CD8-positive, alpha-beta memory T cell (primary cell): ENCODE measurements around the gene CACNA1C. TPM values are rescaled to one million over a fixed set of nuclear protein-coding genes. Genes with fewer than 3 reads are reported as not detected.
A peak's percentile ranks its signal among the peaks of the same experiment; 100 is the strongest.

Experiments used
- CTCF ChIA-PET: fragments of 350-600 bp; sonication (Branson Sonifier 250); formaldehyde crosslinking; loops from one replicate; lab custom pipeline; 2021; ENCODE audit warnings: antibody characterized with exemption; lab: Charles Lee
- POLR2A ChIA-PET: fragments of 350-600 bp; sonication (Branson Sonifier 250); formaldehyde crosslinking; loops from one replicate; lab custom pipeline; 2021; ENCODE audit warnings: antibody characterized with exemption; lab: Charles Lee
- DNase-seq, 5 donors: peaks; one replicate each; pipeline versions ENCODE4 v3.0.0 to v3.0.0-alpha.2; 2020 to 2022; ENCODE audit warnings: mixed read lengths in 1 of 5
- H3K27ac ChIP-seq: one replicate; pipeline ENCODE4 v1.7.0; 2013; ENCODE audit warnings: low read depth, mild to moderate bottlenecking, low read length, moderate library complexity
- H3K27me3 ChIP-seq: 2 replicates; pipeline ENCODE4 v1.7.0; 2013; ENCODE audit warnings: low read length, mild to moderate bottlenecking; ENCODE audit not compliant: insufficient read depth, poor library complexity, severe bottlenecking
- H3K36me3 ChIP-seq: 2 replicates; pipeline ENCODE4 v1.7.0; 2013; ENCODE audit warnings: mild to moderate bottlenecking, low read length, moderate library complexity; ENCODE audit not compliant: insufficient read depth
- H3K4me1 ChIP-seq: 2 replicates; pipeline ENCODE4 v1.7.0; 2013; ENCODE audit warnings: mild to moderate bottlenecking, low read length, moderate library complexity; ENCODE audit not compliant: insufficient read depth
- H3K4me3 ChIP-seq: 2 replicates; pipeline ENCODE4 v1.7.0; 2013; ENCODE audit warnings: mild to moderate bottlenecking, low read length
- H3K9me3 ChIP-seq: 2 replicates; pipeline ENCODE4 v1.7.0; 2013; ENCODE audit warnings: mild to moderate bottlenecking, low read length
- H3K27ac Mint-ChIP-seq, 8 donors: one replicate each; pipeline ENCODE4 v1.8.0; 2020 to 2021; ENCODE audit warnings: mixed read lengths in 8 of 8, mild to moderate bottlenecking in 6 of 8, inconsistent platforms in 3 of 8, moderate library complexity in 3 of 8
- H3K27me3 Mint-ChIP-seq, 2 donors: one replicate each; pipeline ENCODE4 v1.8.0; 2020 to 2021; ENCODE audit warnings: mixed read lengths in 2 of 2, mild to moderate bottlenecking in 1 of 2, moderate library complexity in 1 of 2
- H3K36me3 Mint-ChIP-seq, 3 donors: one replicate each; pipeline ENCODE4 v1.8.0; 2020 to 2021; ENCODE audit warnings: mixed read lengths in 3 of 3, inconsistent platforms in 1 of 3, mild to moderate bottlenecking in 1 of 3
- H3K4me1 Mint-ChIP-seq, 3 donors: one replicate each; pipeline ENCODE4 v1.8.0; 2020 to 2021; ENCODE audit warnings: mixed read lengths in 3 of 3, inconsistent platforms in 1 of 3, mild to moderate bottlenecking in 1 of 3
- H3K4me3 Mint-ChIP-seq, 7 donors: one replicate each; pipeline ENCODE4 v1.8.0; 2020 to 2021; ENCODE audit warnings: mixed read lengths in 7 of 7, mild to moderate bottlenecking in 6 of 7, moderate library complexity in 4 of 7, inconsistent platforms in 2 of 7
- H3K9me3 Mint-ChIP-seq, 5 donors: one replicate each; pipeline ENCODE4 v1.8.0; 2020 to 2022; ENCODE audit warnings: mixed read lengths in 5 of 5, mild to moderate bottlenecking in 3 of 5, moderate library complexity in 2 of 5, inconsistent platforms in 1 of 5
- polyA plus RNA-seq: library from polyadenylated mRNA; unstranded; fragments of 300-500 nt; fragmentation: Illumina TruSeq; gene quantifications from one replicate; pipeline ENCODE4 v1.2.3, GENCODE V29; 2021
- total RNA-seq, 2 experiments: library from RNA; stranded (reverse); gene quantifications; one replicate each; pipeline ENCODE4 v1.2.3, GENCODE V29; 2021

The CACNA1C gene
- total and polyA plus RNA-seq, 3 experiments from 2014 or later, result 0.04 to 0.10 (median 0.04) TPM

GRCh38 chr12:2043054-2043453 lies 9.7 kb upstream of the CACNA1C start:
- CTCF ChIA-PET, result no interaction called here
- Mint-ChIP-seq H3K9me3 (no peaks in the 10 kb centered on the region), H3K36me3 (no peaks in the 10 kb centered on the region), H3K27ac (no peak overlapping the region), H3K4me3 (no peak overlapping the region), H3K27me3 (peaks cover 19 to 68% of the 10 kb centered on the region in 2 donors), H3K4me1 (no peaks in the 10 kb centered on the region)
- POLR2A ChIA-PET, result no interaction called here
- Histone ChIP-seq H3K27me3 (no peaks in the 10 kb centered on the region), H3K36me3 (no peaks in the 10 kb centered on the region), H3K4me3 (no peak overlapping the region), H3K9me3 (no peaks in the 10 kb centered on the region), H3K27ac (no peak overlapping the region), H3K4me1 (no peaks in the 10 kb centered on the region)
- no peak for DNase-seq

- H3K27ac Mint-ChIP-seq, result no peak overlapping the region
- H3K4me3 Mint-ChIP-seq, result no peak overlapping the region
- no peaks in the 10 kb centered on the region for H3K4me1 Mint-ChIP-seq
- Histone ChIP-seq H3K36me3 (no peaks in the 10 kb centered on the region), H3K27ac (no peak overlapping the region), H3K27me3 (no peaks in the 10 kb centered on the region), H3K9me3 (no peaks in the 10 kb centered on the region), H3K4me3 (no peak overlapping the region), H3K4me1 (no peaks in the 10 kb centered on the region)
- POLR2A ChIA-PET, result no interaction called here
- CTCF ChIA-PET, result interaction anchor here (2.4 kb wide), 1 partner anchor 10 kb away, joined by 6 read pairs; no protein-coding TSS in a partner anchor
- H3K27me3 Mint-ChIP-seq, result peaks cover 19 to 67% of the 10 kb centered on the region in 2 donors
- H3K36me3 Mint-ChIP-seq, result no peaks in the 10 kb centered on the region
- no peak for DNase-seq
- H3K9me3 Mint-ChIP-seq, result no peaks in the 10 kb centered on the region
Observed at GRCh38 chr12:2044165-2044564, 8.6 kb upstream of the CACNA1C start.

- Histone ChIP-seq H3K9me3 (no peaks in the 10 kb centered on the region), H3K27me3 (peaks cover 9% of the 10 kb centered on the region), H3K4me3 (no peak overlapping the region), H3K36me3 (no peaks in the 10 kb centered on the region), H3K27ac (no peak overlapping the region), H3K4me1 (peaks cover 2% of the 10 kb centered on the region)
- ChIA-PET CTCF (no interaction called here), POLR2A (no interaction called here)
- peak overlapping the region in 1 of 8 donors; percentile 48 for H3K27ac Mint-ChIP-seq
- peaks cover 29 to 82% of the 10 kb centered on the region in 2 donors for H3K27me3 Mint-ChIP-seq
- peaks cover 6 to 17% (median 7%) of the 10 kb centered on the region in 3 donors for H3K4me1 Mint-ChIP-seq
- DNase-seq, result no peak
- H3K4me3 Mint-ChIP-seq, result no peak overlapping the region
- peaks cover 0 to 2% (median 0%) of the 10 kb centered on the region in 5 donors for H3K9me3 Mint-ChIP-seq
- H3K36me3 Mint-ChIP-seq, result no peaks in the 10 kb centered on the region
Observed at GRCh38 chr12:2046957-2047356, 5.8 kb upstream of the CACNA1C start.

GRCh38 chr12:2047752-2048151 lies 5.0 kb upstream of the CACNA1C start:
- Mint-ChIP-seq H3K9me3 (peaks cover 0 to 2% (median 0%) of the 10 kb centered on the region in 5 donors), H3K36me3 (no peaks in the 10 kb centered on the region), H3K27me3 (peaks cover 27 to 79% of the 10 kb centered on the region in 2 donors), H3K27ac (no peak overlapping the region), H3K4me3 (no peak overlapping the region), H3K4me1 (peaks cover 9 to 21% (median 9%) of the 10 kb centered on the region in 3 donors)
- no peak overlapping the region for H3K27ac ChIP-seq
- H3K4me1 ChIP-seq, result peaks cover 4% of the 10 kb centered on the region
- no peaks in the 10 kb centered on the region for H3K9me3 ChIP-seq
- H3K4me3 ChIP-seq, result no peak overlapping the region
- POLR2A ChIA-PET, result no interaction called here
- DNase-seq, result no peak
- no peaks in the 10 kb centered on the region for H3K36me3 ChIP-seq
- peaks cover 12% of the 10 kb centered on the region for H3K27me3 ChIP-seq
- CTCF ChIA-PET, result no interaction called here

GRCh38 chr12:2049604-2050540 lies 2.9 kb upstream of the CACNA1C start:
- no peak overlapping the region for H3K4me3 ChIP-seq
- H3K4me1 Mint-ChIP-seq, result peaks cover 16 to 34% (median 19%) of the 10 kb centered on the region in 3 donors
- no peaks in the 10 kb centered on the region for H3K36me3 Mint-ChIP-seq
- peaks cover 4% of the 10 kb centered on the region for H3K4me1 ChIP-seq
- H3K27me3 Mint-ChIP-seq, result peaks cover 36 to 75% of the 10 kb centered on the region in 2 donors
- peaks cover 0 to 2% (median 0%) of the 10 kb centered on the region in 5 donors for H3K9me3 Mint-ChIP-seq
- no peak overlapping the region for H3K27ac Mint-ChIP-seq
- no peaks in the 10 kb centered on the region for H3K36me3 ChIP-seq
- no peaks in the 10 kb centered on the region for H3K9me3 ChIP-seq
- peaks cover 19% of the 10 kb centered on the region for H3K27me3 ChIP-seq
- no peak for DNase-seq
- ChIA-PET CTCF (interaction anchor here (1.4 kb wide), 1 partner anchor 15 kb away, joined by 5 read pairs; no protein-coding TSS in a partner anchor), POLR2A (no interaction called here)
- peak overlapping the region in 1 of 7 donors; percentile 83 for H3K4me3 Mint-ChIP-seq
- H3K27ac ChIP-seq, result no peak overlapping the region

- H3K27ac ChIP-seq, result no peak overlapping the region
- H3K27me3 Mint-ChIP-seq, result peaks cover 40 to 84% of the 10 kb centered on the region in 2 donors
- peak overlapping the region; percentile 65 to 87 (median 78) for H3K4me3 Mint-ChIP-seq
- ChIA-PET POLR2A (no interaction called here), CTCF (no interaction called here)
- peaks cover 4% of the 10 kb centered on the region for H3K4me1 ChIP-seq
- peak overlapping the region in 1 of 8 donors; percentile 8 for H3K27ac Mint-ChIP-seq
- H3K36me3 Mint-ChIP-seq, result no peaks in the 10 kb centered on the region
- H3K27me3 ChIP-seq, result peaks cover 25% of the 10 kb centered on the region
- DNase-seq, result no peak
- no peaks in the 10 kb centered on the region for H3K9me3 ChIP-seq
- H3K4me1 Mint-ChIP-seq, result peaks cover 16 to 36% (median 21%) of the 10 kb centered on the region in 3 donors
- H3K4me3 ChIP-seq, result no peak overlapping the region
- no peaks in the 10 kb centered on the region for H3K36me3 ChIP-seq
- H3K9me3 Mint-ChIP-seq, result peaks cover 0 to 2% (median 0%) of the 10 kb centered on the region in 5 donors
Observed at GRCh38 chr12:2051700-2052621, 826 bp upstream of the CACNA1C start.

GRCh38 chr12:2053691-2054090 lies 904 bp downstream of the CACNA1C start:
- peaks cover 4% of the 10 kb centered on the region for H3K4me1 ChIP-seq
- Mint-ChIP-seq H3K36me3 (no peaks in the 10 kb centered on the region), H3K4me3 (no peak overlapping the region), H3K27ac (no peak overlapping the region), H3K27me3 (peaks cover 35 to 84% of the 10 kb centered on the region in 2 donors), H3K9me3 (peaks cover 0 to 2% (median 0%) of the 10 kb centered on the region in 5 donors), H3K4me1 (peaks cover 16 to 36% (median 21%) of the 10 kb centered on the region in 3 donors)
- no peak overlapping the region for H3K27ac ChIP-seq
- peaks cover 25% of the 10 kb centered on the region for H3K27me3 ChIP-seq
- ChIA-PET POLR2A (no interaction called here), CTCF (no interaction called here)
- no peak for DNase-seq
- no peaks in the 10 kb centered on the region for H3K9me3 ChIP-seq
- no peak overlapping the region for H3K4me3 ChIP-seq
- H3K36me3 ChIP-seq, result no peaks in the 10 kb centered on the region
